Type B pancreatic cell (in vitro differentiated cells): ENCODE data around the gene DGCR8. TPM values are rescaled to one million over a fixed set of nuclear protein-coding genes. Genes with fewer than 3 reads are reported as not detected.

Experiments used
- DNase-seq: peaks from one replicate; pipeline ENCODE4 v3.0.0; 2021; ENCODE audit warnings: mixed read lengths; ENCODE audit not compliant: unreplicated experiment; ENCODE audit errors: extremely low spot score
- H3K27ac Mint-ChIP-seq: 2 replicates; pipeline ENCODE4 v1.8.0; 2021; ENCODE audit warnings: mild to moderate bottlenecking, mixed read lengths
- H3K27me3 Mint-ChIP-seq: 2 replicates; pipeline ENCODE4 v1.8.0; 2021; ENCODE audit warnings: mixed read lengths
- H3K36me3 Mint-ChIP-seq: 2 replicates; pipeline ENCODE4 v1.8.0; 2021; ENCODE audit warnings: mixed read lengths
- H3K4me1 Mint-ChIP-seq: one replicate; pipeline ENCODE4 v1.8.0; 2021; ENCODE audit warnings: mixed read lengths; ENCODE audit not compliant: unreplicated experiment
- H3K4me3 Mint-ChIP-seq: 2 replicates; pipeline ENCODE4 v1.8.0; 2021; ENCODE audit warnings: mild to moderate bottlenecking, mixed read lengths
- H3K9me3 Mint-ChIP-seq: 2 replicates; pipeline ENCODE4 v1.8.0; 2021; ENCODE audit warnings: mixed read lengths
- CTCF ChIP-seq: fragments of 200-600 bp; sonication (generic); conservative IDR thresholded peaks from 2 replicates; pipeline ENCODE4 v1.5.0; 2021; ENCODE audit warnings: antibody characterized with exemption, mild to moderate bottlenecking
- total RNA-seq: library from RNA; stranded (reverse); gene quantifications from 2 replicates; pipeline ENCODE4 v1.2.1, GENCODE V29; 2021; ENCODE audit warnings: low replicate concordance

DGCR8 gene
- total RNA-seq, 1 donor from 2014 or later = 61.3 TPM

GRCh38 chr22:20143883-20144665 lies 64.0 kb downstream of the DGCR8 start:
- no peak overlapping the region for H3K4me3 Mint-ChIP-seq
- H3K4me1 Mint-ChIP-seq = no peaks in the 10 kb centered on the region
- DNase-seq = no peak
- no peak overlapping the region for H3K27ac Mint-ChIP-seq
- no peak for TF ChIP-seq CTCF
- H3K27me3 Mint-ChIP-seq = no peaks in the 10 kb centered on the region
- H3K9me3 Mint-ChIP-seq = no peaks in the 10 kb centered on the region
- H3K36me3 Mint-ChIP-seq = no peaks in the 10 kb centered on the region

- no peaks in the 10 kb centered on the region for H3K9me3 Mint-ChIP-seq
- H3K36me3 Mint-ChIP-seq = no peaks in the 10 kb centered on the region
- no peaks in the 10 kb centered on the region for H3K4me1 Mint-ChIP-seq
- H3K27me3 Mint-ChIP-seq = no peaks in the 10 kb centered on the region
- no peak overlapping the region for H3K27ac Mint-ChIP-seq
- DNase-seq = no peak
- H3K4me3 Mint-ChIP-seq = no peak overlapping the region
- TF ChIP-seq CTCF = no peak
Measured at GRCh38 chr22:20145206-20145831, 65.3 kb downstream of the DGCR8 start.

GRCh38 chr22:20145832-20146223 lies 65.8 kb downstream of the DGCR8 start:
- Mint-ChIP-seq H3K27me3 (no peaks in the 10 kb centered on the region), H3K4me3 (no peak overlapping the region), H3K4me1 (no peaks in the 10 kb centered on the region), H3K27ac (no peak overlapping the region), H3K36me3 (no peaks in the 10 kb centered on the region), H3K9me3 (no peaks in the 10 kb centered on the region)
- no peak for TF ChIP-seq CTCF
- DNase-seq = no peak

GRCh38 chr22:20146777-20147176 lies 66.7 kb downstream of the DGCR8 start:
- Mint-ChIP-seq H3K27me3 (no peaks in the 10 kb centered on the region), H3K9me3 (no peaks in the 10 kb centered on the region), H3K4me1 (no peaks in the 10 kb centered on the region), H3K27ac (no peak overlapping the region), H3K4me3 (no peak overlapping the region), H3K36me3 (no peaks in the 10 kb centered on the region)
- TF ChIP-seq CTCF = no peak
- no peak for DNase-seq

- no peak for TF ChIP-seq CTCF
- no peaks in the 10 kb centered on the region for H3K27me3 Mint-ChIP-seq
- no peaks in the 10 kb centered on the region for H3K36me3 Mint-ChIP-seq
- no peaks in the 10 kb centered on the region for H3K4me1 Mint-ChIP-seq
- no peak for DNase-seq
- no peak overlapping the region for H3K27ac Mint-ChIP-seq
- no peak overlapping the region for H3K4me3 Mint-ChIP-seq
- no peaks in the 10 kb centered on the region for H3K9me3 Mint-ChIP-seq
Measured at GRCh38 chr22:20147237-20147988, 67.4 kb downstream of the DGCR8 start.
